ENCODE data around the gene COQ6.

Gene COQ6

GRCh38 chr14:73949752-73950734 lies at the start of gene COQ6, which contains the start of gene FAM161B:
COQ6 (plus strand) TSS chr14:73950302; CDS start chr14:73950333, 31 bp downstream.
FAM161B (minus strand) TSS chr14:73950094; CDS start chr14:73950026, 68 bp downstream.
- Histone ChIP-seq H4K20me1 (ENCODE audit: control insufficient read depth, insufficient read depth, low read depth, low read length) (no peaks in the 10 kb centered on the region), H3K4me2 (ENCODE audit: low read length) (peak within 1 kb of the TSS; percentile 77), H3K79me2 (ENCODE audit: control insufficient read depth, low read length) (peaks cover 12% of the 10 kb centered on the region), H3K9me3 (ENCODE audit: control insufficient read depth, insufficient read depth, low read length) (no peaks in the 10 kb centered on the region), H3K4me1 (ENCODE audit: control insufficient read depth, low read length) (peaks cover 6% of the 10 kb centered on the region), H3K36me3 (ENCODE audit: control insufficient read depth, low read length) (peaks cover 11% of the 10 kb centered on the region), H3K9me2 (replicated peaks; ENCODE audit: control insufficient read depth, low read length) (no peaks in the 10 kb centered on the region), H3F3A (ENCODE audit: control insufficient read depth, insufficient read depth) (0 out of 2 replicates have a peak, but pooled peaks cover 2% of the 10 kb centered on the region), H3K27me3 (ENCODE audit: control insufficient read depth, low read length) (no peaks in the 10 kb centered on the region), H3K27ac (ENCODE audit: low read depth, low read length) (peak within 1 kb of the TSS; percentile 63), H3K4me3 (ENCODE audit: low read length) (peak within 1 kb of the TSS; percentile 82)
- TF ChIP-seq EZH2phosphoT487 (IDR thresholded peaks at IDR 0.05; ENCODE audit: borderline replicate concordance, low read length) (no peak), CTCF (IDR thresholded peaks at IDR 0.05; ENCODE audit: low read depth, low read length, poor library complexity, severe bottlenecking) (peak; percentile 37)

- Histone ChIP-seq H3K27me3 (ENCODE audit: control insufficient read depth, low read length) (no peaks in the 10 kb centered on the region), H3K4me1 (ENCODE audit: control insufficient read depth, low read length) (no peaks in the 10 kb centered on the region), H3K9me2 (replicated peaks; ENCODE audit: control insufficient read depth, low read length) (no peaks in the 10 kb centered on the region), H3K9me3 (ENCODE audit: control insufficient read depth, insufficient read depth, low read length) (no peaks in the 10 kb centered on the region), H3K36me3 (ENCODE audit: control insufficient read depth, low read length) (peaks cover 71% of the 10 kb centered on the region), H3K79me2 (ENCODE audit: control insufficient read depth, low read length) (no peaks in the 10 kb centered on the region), H3K4me2 (ENCODE audit: low read length) (no peak overlapping the region), H4K20me1 (ENCODE audit: control insufficient read depth, insufficient read depth, low read depth, low read length) (no peaks in the 10 kb centered on the region), H3K27ac (ENCODE audit: low read depth, low read length) (no peak overlapping the region), H3F3A (ENCODE audit: control insufficient read depth, insufficient read depth) (no peaks in the 10 kb centered on the region), H3K4me3 (ENCODE audit: low read length) (no peak overlapping the region)
- TF ChIP-seq EZH2phosphoT487 (IDR thresholded peaks at IDR 0.05; ENCODE audit: borderline replicate concordance, low read length) = no peak
- TF ChIP-seq CTCF (IDR thresholded peaks at IDR 0.05; ENCODE audit: low read depth, low read length, poor library complexity, severe bottlenecking) = no peak
Measured at GRCh38 chr14:73903028-73903427, 47.1 kb upstream of the COQ6 start.

GRCh38 chr14:73909681-73910080 lies 40.4 kb upstream of the COQ6 start:
- Histone ChIP-seq H3F3A (ENCODE audit: control insufficient read depth, insufficient read depth) (peaks cover 5% of the 10 kb centered on the region; the same call in 1 of the 2 replicates), H3K36me3 (ENCODE audit: control insufficient read depth, low read length) (peaks cover 83% of the 10 kb centered on the region), H3K9me3 (ENCODE audit: control insufficient read depth, insufficient read depth, low read length) (no peaks in the 10 kb centered on the region), H4K20me1 (ENCODE audit: control insufficient read depth, insufficient read depth, low read depth, low read length) (no peaks in the 10 kb centered on the region), H3K4me3 (ENCODE audit: low read length) (no peak overlapping the region), H3K4me2 (ENCODE audit: low read length) (no peak overlapping the region), H3K79me2 (ENCODE audit: control insufficient read depth, low read length) (peaks cover 2% of the 10 kb centered on the region; the same call in 1 of the 2 replicates), H3K27me3 (ENCODE audit: control insufficient read depth, low read length) (no peaks in the 10 kb centered on the region), H3K27ac (ENCODE audit: low read depth, low read length) (no peak overlapping the region), H3K4me1 (ENCODE audit: control insufficient read depth, low read length) (no peaks in the 10 kb centered on the region), H3K9me2 (replicated peaks; ENCODE audit: control insufficient read depth, low read length) (no peaks in the 10 kb centered on the region)
- TF ChIP-seq EZH2phosphoT487 (IDR thresholded peaks at IDR 0.05; ENCODE audit: borderline replicate concordance, low read length) (no peak), CTCF (IDR thresholded peaks at IDR 0.05; ENCODE audit: low read depth, low read length, poor library complexity, severe bottlenecking) (no peak)
